ENCODE measurements around the gene RPL36AL. TPM values are rescaled to one million over a fixed set of nuclear protein-coding genes. Genes with fewer than 3 reads are reported as not detected.

The RPL36AL gene
- total and polyA plus RNA-seq, 10 of the 15 experiments (the other 5 are each of a cell fraction or from before 2014, with no cell fraction given): 222 to 1,379 (median 545) TPM

DNA sequence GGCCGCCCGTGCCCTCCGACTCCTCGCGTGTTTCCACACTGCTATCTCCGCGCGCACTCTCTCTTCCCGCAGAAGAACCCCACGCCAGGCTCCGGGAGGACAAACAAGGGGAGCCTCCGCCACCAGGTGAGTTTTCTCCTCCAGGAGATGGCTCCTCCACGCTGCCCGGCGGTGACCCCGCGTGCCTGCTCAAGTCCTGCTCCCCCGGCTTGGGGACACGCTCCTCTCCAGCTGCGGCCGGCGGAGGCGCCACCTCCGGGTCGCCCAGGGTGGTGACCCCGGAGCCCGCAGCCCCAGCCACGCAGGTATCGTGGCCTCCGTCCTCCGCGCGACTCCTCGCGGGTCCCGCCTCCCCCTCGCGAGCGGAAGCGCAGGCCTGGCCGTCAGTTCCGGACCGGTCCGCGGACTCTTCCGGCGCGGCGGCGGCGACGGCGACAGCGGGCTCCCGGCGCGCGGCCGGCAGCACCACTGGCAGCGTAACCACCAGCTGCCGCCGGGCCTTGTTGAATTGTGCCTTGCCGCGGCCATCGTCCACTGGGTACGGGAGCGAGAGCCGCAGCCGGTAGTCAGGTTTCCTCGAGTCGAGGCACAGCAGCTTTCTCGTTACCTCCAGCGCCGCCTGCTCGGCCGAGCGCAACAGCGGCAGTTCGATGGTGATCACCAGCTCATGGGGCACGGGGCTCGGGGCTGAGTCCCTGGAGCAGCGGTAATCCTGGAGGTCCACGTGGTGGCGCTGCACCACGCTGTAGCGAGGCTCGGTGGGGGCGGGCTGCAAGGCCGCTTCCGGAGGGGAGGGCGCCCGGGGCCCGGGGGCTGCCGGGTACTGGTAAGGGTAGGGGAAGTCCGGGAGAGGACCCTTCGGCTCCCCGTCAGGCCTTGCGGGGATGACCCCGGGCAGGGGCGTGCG, 13.5 kb upstream of the RPL36AL start (continued):
- peak; percentile 68 for TF ChIP-seq HDGF (IDR thresholded peaks at IDR 0.05)
- no peak for TF ChIP-seq ZNF274 (IDR thresholded peaks at IDR 0.05; ENCODE audit: insufficient read depth, insufficient read length)
- no peak for TF ChIP-seq EZH2 (IDR thresholded peaks at IDR 0.05; ENCODE audit: borderline replicate concordance, control insufficient read depth, low read depth, low read length)
- TF ChIP-seq HDAC2 (IDR thresholded peaks at IDR 0.05): no peak
- no peak; the same call in 1 of the 2 replicates for TF ChIP-seq TARDBP (IDR thresholded peaks at IDR 0.05; ENCODE audit: borderline replicate concordance)
- TF ChIP-seq ZNF384 (IDR thresholded peaks at IDR 0.05; ENCODE audit: borderline replicate concordance, low read depth, low read length): no peak
- TF ChIP-seq, protein P1, sequence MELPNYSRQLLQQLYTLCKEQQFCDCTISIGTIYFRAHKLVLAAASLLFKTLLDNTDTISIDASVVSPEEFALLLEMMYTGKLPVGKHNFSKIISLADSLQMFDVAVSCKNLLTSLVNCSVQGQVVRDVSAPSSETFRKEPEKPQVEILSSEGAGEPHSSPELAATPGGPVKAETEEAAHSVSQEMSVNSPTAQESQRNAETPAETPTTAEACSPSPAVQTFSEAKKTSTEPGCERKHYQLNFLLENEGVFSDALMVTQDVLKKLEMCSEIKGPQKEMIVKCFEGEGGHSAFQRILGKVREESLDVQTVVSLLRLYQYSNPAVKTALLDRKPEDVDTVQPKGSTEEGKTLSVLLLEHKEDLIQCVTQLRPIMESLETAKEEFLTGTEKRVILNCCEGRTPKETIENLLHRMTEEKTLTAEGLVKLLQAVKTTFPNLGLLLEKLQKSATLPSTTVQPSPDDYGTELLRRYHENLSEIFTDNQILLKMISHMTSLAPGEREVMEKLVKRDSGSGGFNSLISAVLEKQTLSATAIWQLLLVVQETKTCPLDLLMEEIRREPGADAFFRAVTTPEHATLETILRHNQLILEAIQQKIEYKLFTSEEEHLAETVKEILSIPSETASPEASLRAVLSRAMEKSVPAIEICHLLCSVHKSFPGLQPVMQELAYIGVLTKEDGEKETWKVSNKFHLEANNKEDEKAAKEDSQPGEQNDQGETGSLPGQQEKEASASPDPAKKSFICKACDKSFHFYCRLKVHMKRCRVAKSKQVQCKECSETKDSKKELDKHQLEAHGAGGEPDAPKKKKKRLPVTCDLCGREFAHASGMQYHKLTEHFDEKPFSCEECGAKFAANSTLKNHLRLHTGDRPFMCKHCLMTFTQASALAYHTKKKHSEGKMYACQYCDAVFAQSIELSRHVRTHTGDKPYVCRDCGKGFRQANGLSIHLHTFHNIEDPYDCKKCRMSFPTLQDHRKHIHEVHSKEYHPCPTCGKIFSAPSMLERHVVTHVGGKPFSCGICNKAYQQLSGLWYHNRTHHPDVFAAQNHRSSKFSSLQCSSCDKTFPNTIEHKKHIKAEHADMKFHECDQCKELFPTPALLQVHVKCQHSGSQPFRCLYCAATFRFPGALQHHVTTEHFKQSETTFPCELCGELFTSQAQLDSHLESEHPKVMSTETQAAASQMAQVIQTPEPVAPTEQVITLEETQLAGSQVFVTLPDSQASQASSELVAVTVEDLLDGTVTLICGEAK (IDR thresholded peaks at IDR 0.05; ENCODE audit: borderline replicate concordance): no peak
- TF ChIP-seq CBX3 (IDR thresholded peaks at IDR 0.05; ENCODE audit: borderline replicate concordance, low read depth): no peak
- 0 out of 2 replicates have a peak, but pooled peaks have one; percentile 37 for TF ChIP-seq RCOR1 (conservative IDR thresholded peaks at IDR 0.05; ENCODE audit: low read depth, low read length)
- TF ChIP-seq JUND (IDR thresholded peaks at IDR 0.05; ENCODE audit: low read depth, low read length): 0 out of 2 replicates have a peak, but pooled peaks have one; percentile 22
- TF ChIP-seq, protein P2, sequence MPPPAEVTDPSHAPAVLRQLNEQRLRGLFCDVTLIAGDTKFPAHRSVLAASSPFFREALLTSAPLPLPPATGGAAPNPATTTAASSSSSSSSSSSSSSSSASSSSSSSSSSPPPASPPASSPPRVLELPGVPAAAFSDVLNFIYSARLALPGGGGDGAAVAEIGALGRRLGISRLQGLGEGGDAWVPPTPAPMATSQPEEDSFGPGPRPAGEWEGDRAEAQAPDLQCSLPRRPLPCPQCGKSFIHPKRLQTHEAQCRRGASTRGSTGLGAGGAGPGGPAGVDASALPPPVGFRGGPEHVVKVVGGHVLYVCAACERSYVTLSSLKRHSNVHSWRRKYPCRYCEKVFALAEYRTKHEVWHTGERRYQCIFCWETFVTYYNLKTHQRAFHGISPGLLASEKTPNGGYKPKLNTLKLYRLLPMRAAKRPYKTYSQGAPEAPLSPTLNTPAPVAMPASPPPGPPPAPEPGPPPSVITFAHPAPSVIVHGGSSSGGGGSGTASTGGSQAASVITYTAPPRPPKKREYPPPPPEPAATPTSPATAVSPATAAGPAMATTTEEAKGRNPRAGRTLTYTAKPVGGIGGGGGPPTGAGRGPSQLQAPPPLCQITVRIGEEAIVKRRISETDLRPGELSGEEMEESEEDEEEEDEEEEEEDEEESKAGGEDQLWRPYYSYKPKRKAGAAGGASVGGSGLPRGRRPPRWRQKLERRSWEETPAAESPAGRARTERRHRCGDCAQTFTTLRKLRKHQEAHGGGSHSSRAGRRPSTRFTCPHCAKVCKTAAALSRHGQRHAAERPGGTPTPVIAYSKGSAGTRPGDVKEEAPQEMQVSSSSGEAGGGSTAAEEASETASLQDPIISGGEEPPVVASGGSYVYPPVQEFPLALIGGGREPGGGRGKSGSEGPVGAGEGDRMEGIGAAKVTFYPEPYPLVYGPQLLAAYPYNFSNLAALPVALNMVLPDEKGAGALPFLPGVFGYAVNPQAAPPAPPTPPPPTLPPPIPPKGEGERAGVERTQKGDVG (CRISPR knock-in tag; IDR thresholded peaks at IDR 0.05): no peak
- peak; percentile 94 for TF ChIP-seq ZNF207 (IDR thresholded peaks at IDR 0.05; ENCODE audit: borderline replicate concordance)
- TF ChIP-seq, protein P3, sequence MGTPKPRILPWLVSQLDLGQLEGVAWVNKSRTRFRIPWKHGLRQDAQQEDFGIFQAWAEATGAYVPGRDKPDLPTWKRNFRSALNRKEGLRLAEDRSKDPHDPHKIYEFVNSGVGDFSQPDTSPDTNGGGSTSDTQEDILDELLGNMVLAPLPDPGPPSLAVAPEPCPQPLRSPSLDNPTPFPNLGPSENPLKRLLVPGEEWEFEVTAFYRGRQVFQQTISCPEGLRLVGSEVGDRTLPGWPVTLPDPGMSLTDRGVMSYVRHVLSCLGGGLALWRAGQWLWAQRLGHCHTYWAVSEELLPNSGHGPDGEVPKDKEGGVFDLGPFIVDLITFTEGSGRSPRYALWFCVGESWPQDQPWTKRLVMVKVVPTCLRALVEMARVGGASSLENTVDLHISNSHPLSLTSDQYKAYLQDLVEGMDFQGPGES (IDR thresholded peaks at IDR 0.05): peak; percentile 47
- TF ChIP-seq RAD21 (IDR thresholded peaks at IDR 0.05; ENCODE audit: insufficient read depth, low read depth, low read length): peak; percentile 88
- peak; percentile 70 for TF ChIP-seq SMAD5 (IDR thresholded peaks at IDR 0.05; ENCODE audit: low read depth)
- no peak for TF ChIP-seq KAT2A (conservative IDR thresholded peaks at IDR 0.05; ENCODE audit: control insufficient read depth, low read depth, low read length)
- TF ChIP-seq, protein P4, sequence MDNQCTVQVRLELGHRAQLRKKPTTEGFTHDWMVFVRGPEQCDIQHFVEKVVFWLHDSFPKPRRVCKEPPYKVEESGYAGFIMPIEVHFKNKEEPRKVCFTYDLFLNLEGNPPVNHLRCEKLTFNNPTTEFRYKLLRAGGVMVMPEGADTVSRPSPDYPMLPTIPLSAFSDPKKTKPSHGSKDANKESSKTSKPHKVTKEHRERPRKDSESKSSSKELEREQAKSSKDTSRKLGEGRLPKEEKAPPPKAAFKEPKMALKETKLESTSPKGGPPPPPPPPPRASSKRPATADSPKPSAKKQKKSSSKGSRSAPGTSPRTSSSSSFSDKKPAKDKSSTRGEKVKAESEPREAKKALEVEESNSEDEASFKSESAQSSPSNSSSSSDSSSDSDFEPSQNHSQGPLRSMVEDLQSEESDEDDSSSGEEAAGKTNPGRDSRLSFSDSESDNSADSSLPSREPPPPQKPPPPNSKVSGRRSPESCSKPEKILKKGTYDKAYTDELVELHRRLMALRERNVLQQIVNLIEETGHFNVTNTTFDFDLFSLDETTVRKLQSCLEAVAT (IDR thresholded peaks at IDR 0.05): peak; percentile 61
- TF ChIP-seq CEBPB (IDR thresholded peaks at IDR 0.05; ENCODE audit: borderline replicate concordance in 1 of 2, low read depth in 2 of 2, low read length in 2 of 2): no peak
